Astrocyte (in vitro differentiated cells and primary cell): ENCODE data around the gene HNRNPU. TPM values are rescaled to one million over a fixed set of nuclear protein-coding genes. Genes with fewer than 3 reads are reported as not detected.

Source experiments
- DNase-seq: peaks from one replicate; pipeline ENCODE4 v3.0.0-alpha.2; 2010; ENCODE audit warnings: low read depth
- FAIRE-seq: peaks from 2 replicates; lab custom pipeline; 2011; peaks lifted over from hg19 to GRCh38; lab: Jason Lieb, UNC
- H2AFZ ChIP-seq: 2 replicates; pipeline ENCODE4 v1.6.0; 2012; ENCODE audit warnings: low read depth, low read length, inconsistent platforms
- H3K27ac ChIP-seq: 2 replicates; pipeline ENCODE4 v1.5.1; 2011; ENCODE audit warnings: low read depth, low read length, inconsistent platforms
- H3K27me3 ChIP-seq: 2 replicates; pipeline ENCODE4 v1.6.0; 2011; ENCODE audit warnings: low read length, inconsistent platforms; ENCODE audit not compliant: insufficient read depth
- H3K36me3 ChIP-seq: 2 replicates; pipeline ENCODE4 v1.5.1; 2011; ENCODE audit warnings: low read length, inconsistent platforms; ENCODE audit not compliant: insufficient read depth
- H3K4me1 ChIP-seq: 2 replicates; pipeline ENCODE4 v1.5.1; 2011; ENCODE audit warnings: low read length, inconsistent platforms; ENCODE audit not compliant: insufficient read depth
- H3K4me2 ChIP-seq: 2 replicates; pipeline ENCODE4 v1.6.0; 2012; ENCODE audit warnings: low read length, inconsistent platforms
- H3K4me3 ChIP-seq: 2 replicates; pipeline ENCODE4 v1.5.1; 2011; ENCODE audit warnings: low read depth, mild to moderate bottlenecking, low read length, inconsistent platforms; ENCODE audit not compliant: insufficient read depth
- H3K79me2 ChIP-seq: 2 replicates; pipeline ENCODE4 v1.6.0; 2012; ENCODE audit warnings: mild to moderate bottlenecking, low read length, inconsistent platforms; ENCODE audit not compliant: insufficient read depth
- H3K9ac ChIP-seq: 2 replicates; pipeline ENCODE4 v1.6.0; 2012; ENCODE audit warnings: mild to moderate bottlenecking, low read length, inconsistent platforms
- H3K9me3 ChIP-seq: 2 replicates; pipeline ENCODE4 v1.5.1; 2012; ENCODE audit warnings: low read depth, mild to moderate bottlenecking, low read length, inconsistent platforms; ENCODE audit not compliant: insufficient read depth
- H4K20me1 ChIP-seq: 2 replicates; pipeline ENCODE4 v1.6.0; 2012; ENCODE audit warnings: low read length, inconsistent platforms; ENCODE audit not compliant: insufficient read depth
- H3K27ac Mint-ChIP-seq: one replicate; pipeline ENCODE4 v1.8.0; 2021; ENCODE audit warnings: mild to moderate bottlenecking, mixed read lengths; ENCODE audit not compliant: unreplicated experiment
- H3K27me3 Mint-ChIP-seq: one replicate; pipeline ENCODE4 v1.8.0; 2021; ENCODE audit warnings: low read depth, mixed read lengths; ENCODE audit not compliant: unreplicated experiment
- H3K36me3 Mint-ChIP-seq: one replicate; pipeline ENCODE4 v1.8.0; 2021; ENCODE audit warnings: low read depth, mixed read lengths; ENCODE audit not compliant: unreplicated experiment
- H3K4me1 Mint-ChIP-seq: one replicate; pipeline ENCODE4 v1.8.0; 2021; ENCODE audit warnings: low read depth, mixed read lengths; ENCODE audit not compliant: unreplicated experiment
- H3K4me3 Mint-ChIP-seq: one replicate; pipeline ENCODE4 v1.8.0; 2021; ENCODE audit warnings: mild to moderate bottlenecking, moderate library complexity, mixed read lengths; ENCODE audit not compliant: unreplicated experiment
- H3K9me3 Mint-ChIP-seq: one replicate; pipeline ENCODE4 v1.8.0; 2021; ENCODE audit warnings: mild to moderate bottlenecking, mixed read lengths; ENCODE audit not compliant: unreplicated experiment
- CTCF ChIP-seq: IDR thresholded peaks from 2 replicates; pipeline ENCODE4 v1.5.1; 2011; ENCODE audit warnings: low read depth, mild to moderate bottlenecking, inconsistent platforms, low read length, moderate library complexity; ENCODE audit not compliant: insufficient read depth
- EZH2 ChIP-seq: IDR thresholded peaks from 2 replicates; pipeline ENCODE4 v1.6.1; 2012; ENCODE audit warnings: mild to moderate bottlenecking, low read length, inconsistent platforms; ENCODE audit not compliant: insufficient read depth
- total RNA-seq: library from RNA; stranded (reverse); gene quantifications from 2 replicates; pipeline ENCODE4 v1.2.1, GENCODE V29; 2021

The HNRNPU gene
- total RNA-seq, 1 donor from 2014 or later: 289 TPM

DNA sequence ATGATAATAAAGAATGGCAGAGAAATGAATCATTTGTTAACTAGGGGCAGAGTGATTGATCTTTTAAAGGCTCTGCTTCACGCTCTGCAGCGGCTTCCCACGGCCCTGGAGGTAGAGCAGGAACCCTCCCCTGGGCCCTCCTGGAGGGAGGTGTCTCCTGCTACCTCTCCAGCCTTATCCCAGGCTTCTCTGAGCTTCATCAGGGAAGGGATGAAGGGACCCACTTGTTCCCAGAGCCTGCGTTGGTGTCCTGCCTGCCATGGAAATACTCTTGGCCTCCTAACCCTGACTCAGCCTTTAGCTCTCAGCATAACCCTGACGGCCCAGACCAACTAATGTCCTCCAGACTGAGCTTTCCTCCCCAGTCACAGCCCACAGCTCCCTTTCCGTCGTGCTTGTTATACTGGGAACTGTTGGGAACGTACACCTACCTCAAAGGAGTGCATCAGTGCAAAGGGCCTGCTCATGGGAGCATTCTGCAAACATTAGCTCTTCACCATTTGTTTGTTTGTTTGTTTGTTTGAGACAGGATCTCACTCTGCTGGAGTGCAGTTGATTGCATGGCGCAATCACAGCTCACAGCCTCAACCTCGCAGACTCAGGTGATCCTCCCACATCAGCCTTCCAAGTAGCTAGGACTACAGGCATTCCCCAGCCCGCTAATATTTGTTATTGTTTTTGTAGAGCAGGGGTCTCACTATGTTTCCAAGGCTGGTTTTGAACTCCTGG is 17.4 kb upstream of the HNRNPU start:
- Histone ChIP-seq H3K4me2 (no peak overlapping the region), H3K79me2 (no peaks in the 10 kb centered on the region), H4K20me1 (no peaks in the 10 kb centered on the region), H3K4me3 (no peak overlapping the region), H3K36me3 (no peaks in the 10 kb centered on the region), H3K9me3 (no peaks in the 10 kb centered on the region), H3K9ac (no peak overlapping the region), H3K4me1 (no peaks in the 10 kb centered on the region), H3K27me3 (no peaks in the 10 kb centered on the region), H3K27ac (no peak overlapping the region), H2AFZ (no peak overlapping the region)
- Mint-ChIP-seq H3K9me3 (no peaks in the 10 kb centered on the region), H3K4me1 (no peaks in the 10 kb centered on the region), H3K27me3 (peaks cover 6% of the 10 kb centered on the region), H3K4me3 (no peak overlapping the region), H3K27ac (no peak overlapping the region), H3K36me3 (no peaks in the 10 kb centered on the region)
- FAIRE-seq: no peak
- no peak for DNase-seq
- TF ChIP-seq EZH2 (no peak), CTCF (no peak)

- H3K4me1 ChIP-seq: no peaks in the 10 kb centered on the region
- no peak overlapping the region for H3K4me3 ChIP-seq
- Mint-ChIP-seq H3K4me3 (no peak overlapping the region), H3K27ac (no peak overlapping the region), H3K36me3 (no peaks in the 10 kb centered on the region), H3K27me3 (peaks cover 6% of the 10 kb centered on the region), H3K9me3 (no peaks in the 10 kb centered on the region), H3K4me1 (no peaks in the 10 kb centered on the region)
- no peaks in the 10 kb centered on the region for H3K79me2 ChIP-seq
- no peak overlapping the region for H3K27ac ChIP-seq
- H3K27me3 ChIP-seq: no peaks in the 10 kb centered on the region
- no peak overlapping the region for H2AFZ ChIP-seq
- H3K4me2 ChIP-seq: no peak overlapping the region
- FAIRE-seq (no peak), DNase-seq (no peak)
- H4K20me1 ChIP-seq: no peaks in the 10 kb centered on the region
- H3K9me3 ChIP-seq: no peaks in the 10 kb centered on the region
- TF ChIP-seq CTCF (no peak), EZH2 (no peak)
- H3K9ac ChIP-seq: no peak overlapping the region
- no peaks in the 10 kb centered on the region for H3K36me3 ChIP-seq
Measured at GRCh38 chr1:244878681-244879080, 14.3 kb upstream of the HNRNPU start.

DNA sequence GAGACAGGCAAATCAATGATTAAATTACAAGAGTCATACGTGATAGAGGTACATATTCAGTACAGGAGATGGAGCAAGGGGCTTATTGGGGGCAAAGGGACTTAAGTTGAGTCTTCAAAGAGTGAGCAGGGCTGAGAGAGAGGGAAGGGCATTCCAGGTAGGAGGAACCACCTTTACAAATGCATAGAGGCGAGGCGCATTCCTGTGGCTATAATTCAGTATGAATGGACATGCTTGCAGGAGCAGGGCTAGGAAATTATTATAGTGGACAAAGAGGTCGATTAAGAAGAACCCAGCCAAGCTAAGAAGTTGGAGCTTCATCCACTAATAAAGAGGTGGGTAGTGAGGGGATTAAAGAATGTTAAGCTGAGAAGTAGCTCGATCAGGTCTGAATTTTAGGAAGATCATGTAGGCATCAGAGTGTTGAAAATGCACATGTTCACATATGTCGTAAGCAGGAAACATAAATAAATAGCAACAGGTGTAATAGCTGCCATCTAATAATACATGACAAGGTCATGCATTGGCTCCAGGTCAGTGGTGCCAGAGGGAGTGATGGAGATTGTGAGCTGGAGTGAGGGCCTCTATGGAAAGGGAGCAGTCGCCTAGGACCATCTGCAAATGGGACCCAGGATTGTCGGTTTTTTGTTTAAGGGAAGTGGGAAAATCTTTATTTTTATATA is 12.0 kb upstream of the HNRNPU start:
- Histone ChIP-seq H3K36me3 (no peaks in the 10 kb centered on the region), H3K79me2 (no peaks in the 10 kb centered on the region), H2AFZ (no peak overlapping the region), H4K20me1 (no peaks in the 10 kb centered on the region), H3K4me3 (no peak overlapping the region), H3K27ac (no peak overlapping the region), H3K27me3 (no peaks in the 10 kb centered on the region), H3K4me2 (no peak overlapping the region), H3K9me3 (no peaks in the 10 kb centered on the region), H3K9ac (no peak overlapping the region), H3K4me1 (no peaks in the 10 kb centered on the region)
- Mint-ChIP-seq H3K27ac (no peak overlapping the region), H3K9me3 (no peaks in the 10 kb centered on the region), H3K4me1 (no peaks in the 10 kb centered on the region), H3K36me3 (no peaks in the 10 kb centered on the region), H3K4me3 (no peak overlapping the region), H3K27me3 (peaks cover 2% of the 10 kb centered on the region)
- no peak for TF ChIP-seq EZH2
- no peak for TF ChIP-seq CTCF
- no peak for FAIRE-seq
- DNase-seq: no peak
